Mesenteric fat pad (tissue), 1 donor: Measurements from ENCODE around the gene DPF3. TPM values are rescaled to one million over a fixed set of nuclear protein-coding genes. Genes with fewer than 3 reads are reported as not detected.

Experiments used
- DNase-seq: peaks from one replicate; pipeline ENCODE4 v3.0.0-alpha.2; 2020; ENCODE audit warnings: low spot score
- total RNA-seq: library from RNA; stranded (reverse); fragmentation: NEBNext Ultra II Directional; extraction: Animal tissue kit (Norgen Biotek cat#: 25700); gene quantifications from one replicate; pipeline ENCODE4 v1.2.1, GENCODE V29; 2021
- donor health status: DM: yes; HTN: yes; CAD: no.

Gene DPF3
- total RNA-seq, 1 donor from 2014 or later = 0.64 TPM

DNA sequence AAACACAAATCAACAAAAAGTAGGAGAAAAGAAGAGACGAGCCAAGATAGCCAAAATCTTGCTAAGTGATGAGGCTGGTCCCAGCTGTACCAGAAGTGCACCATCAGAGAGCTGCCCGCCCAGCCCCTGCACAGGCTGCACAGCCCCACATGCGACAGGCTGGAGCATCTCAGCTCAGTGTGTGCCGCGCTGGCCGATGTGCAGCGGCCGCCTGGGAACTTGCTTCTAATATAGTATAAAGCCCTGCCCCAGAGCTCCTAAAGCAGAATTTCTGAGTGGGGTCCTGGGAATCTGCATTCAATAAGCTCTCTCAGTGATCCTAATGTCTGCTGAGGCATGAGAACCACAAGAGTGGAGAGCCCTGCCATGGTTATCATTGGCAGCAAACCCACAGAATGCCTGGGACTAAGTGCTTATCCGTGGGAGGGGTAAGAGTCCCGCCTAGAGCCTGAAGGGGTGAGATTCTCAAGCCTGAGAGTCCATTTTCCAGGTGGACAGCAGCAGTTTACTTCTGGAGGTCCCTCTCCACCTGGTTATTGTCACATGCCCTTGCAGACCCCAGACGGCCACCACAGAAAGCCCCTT lies 171.6 kb downstream of the DPF3 start:
- DNase-seq = no peak

DNA sequence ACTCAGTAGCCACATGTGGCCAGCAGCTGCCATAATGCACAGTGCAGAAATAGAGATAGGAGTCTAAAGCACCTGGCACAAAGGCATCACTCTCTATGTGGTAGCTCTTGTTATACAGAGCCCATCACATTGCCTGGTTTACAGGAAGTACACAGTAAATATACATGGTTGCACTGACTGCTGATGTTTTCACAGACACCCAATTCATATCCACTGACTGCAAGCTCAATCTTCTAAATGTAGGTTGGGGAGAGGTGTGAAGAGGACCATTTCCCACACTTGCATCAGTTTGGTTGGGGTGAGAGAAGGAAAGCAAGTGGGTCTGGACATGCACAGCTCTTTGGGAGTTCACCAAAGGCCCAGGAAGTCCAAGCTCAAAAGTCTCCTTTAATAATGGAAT lies 172.8 kb downstream of the DPF3 start:
- DNase-seq = no peak

- no peak for DNase-seq
Observed at GRCh38 chr14:72717220-72717619, 176.7 kb downstream of the DPF3 start.

DNA sequence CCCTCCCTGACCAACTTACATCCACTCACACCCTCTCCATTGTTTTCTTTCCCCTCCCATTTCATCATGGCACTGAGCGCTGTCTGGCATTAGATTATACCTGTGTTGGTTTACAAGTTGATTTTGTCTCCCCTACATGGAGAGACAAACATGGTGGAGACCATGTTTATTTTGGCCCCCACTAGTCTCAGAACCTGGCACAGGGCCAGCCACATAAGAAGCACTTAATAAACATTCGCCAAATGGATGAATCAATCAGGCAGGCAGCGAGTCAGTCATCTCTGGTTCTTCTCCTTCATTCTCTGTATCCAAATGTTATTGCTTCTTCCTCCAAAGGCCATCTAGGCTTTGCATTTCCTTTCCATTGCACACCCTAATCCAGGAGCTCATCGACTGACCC lies 177.4 kb downstream of the DPF3 start:
- DNase-seq = no peak

- DNase-seq = no peak
Observed at GRCh38 chr14:72715850-72716228, 178.1 kb downstream of the DPF3 start.

DNA sequence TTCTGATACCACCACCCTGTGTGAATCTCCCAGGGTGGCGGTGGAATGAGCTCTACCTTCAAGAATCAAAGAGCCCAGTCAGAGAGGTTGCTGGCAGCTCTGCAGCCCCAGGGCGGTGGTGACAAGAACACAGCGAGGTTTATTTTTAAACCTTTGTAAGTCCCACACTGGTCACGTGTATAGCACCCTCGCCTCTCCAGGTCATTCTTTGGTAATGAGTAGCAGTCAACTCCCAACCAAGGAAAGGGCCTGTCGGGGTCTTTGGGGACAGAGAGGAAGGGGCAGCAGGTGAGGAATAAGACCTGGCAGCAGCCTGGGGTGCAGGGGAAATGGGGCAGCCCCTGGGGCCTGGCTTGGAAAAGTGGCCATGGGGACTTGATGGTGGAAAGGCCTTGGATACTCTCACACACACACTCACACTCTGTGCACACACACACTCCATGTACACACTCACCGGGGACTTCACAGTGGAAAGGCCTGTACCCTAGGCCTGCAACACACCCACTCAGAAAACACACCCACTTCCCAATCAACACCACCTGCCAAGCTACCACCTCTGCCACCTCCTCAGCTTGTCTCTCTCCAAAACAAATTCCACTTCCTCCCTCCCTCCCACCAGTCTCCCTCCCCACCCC lies 178.6 kb downstream of the DPF3 start:
- DNase-seq = no peak

- DNase-seq = no peak
Observed at GRCh38 chr14:72714871-72715214, 179.1 kb downstream of the DPF3 start.

DNA sequence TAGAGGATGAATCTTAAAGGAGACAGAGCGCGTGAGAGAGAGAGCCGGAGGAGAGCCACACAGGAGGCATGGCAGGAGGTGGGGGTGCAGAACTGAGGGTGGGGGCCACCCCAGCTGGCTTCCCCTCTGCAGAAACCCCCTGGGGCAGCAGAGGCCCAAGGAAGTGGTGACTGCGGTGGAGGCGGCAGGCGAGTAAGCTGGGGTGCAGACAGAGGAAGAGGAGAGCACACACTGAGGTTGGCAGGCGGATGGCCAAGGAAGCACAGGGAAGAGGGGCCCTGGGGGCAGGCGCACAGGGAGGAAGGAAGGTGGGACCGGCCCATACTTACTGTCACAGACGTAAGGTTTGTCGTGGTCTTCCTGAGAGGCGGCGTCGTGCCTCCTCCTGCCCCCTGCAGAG lies 179.8 kb downstream of the DPF3 start:
- DNase-seq = no peak

DNA sequence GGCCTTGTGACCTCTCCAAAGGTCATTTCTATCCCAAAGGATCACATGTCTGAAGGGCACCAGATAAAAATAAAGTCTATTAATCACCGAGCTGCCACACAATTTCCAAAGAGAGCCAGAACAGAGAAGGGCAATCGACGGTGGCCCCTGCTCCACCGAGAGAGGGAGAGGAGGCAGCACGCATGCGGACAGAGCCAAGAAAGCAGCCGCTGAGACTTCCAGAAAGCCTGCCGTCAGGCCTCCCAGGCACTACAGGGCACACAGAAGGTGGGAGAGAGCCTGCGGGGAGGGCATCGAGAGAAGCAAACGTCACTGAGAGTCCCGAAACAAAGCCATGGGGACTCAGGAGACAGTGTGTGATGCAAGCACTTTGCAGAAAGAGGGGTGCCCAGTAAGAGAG lies 182.0 kb downstream of the DPF3 start:
- peak; percentile 82 for DNase-seq

DNA sequence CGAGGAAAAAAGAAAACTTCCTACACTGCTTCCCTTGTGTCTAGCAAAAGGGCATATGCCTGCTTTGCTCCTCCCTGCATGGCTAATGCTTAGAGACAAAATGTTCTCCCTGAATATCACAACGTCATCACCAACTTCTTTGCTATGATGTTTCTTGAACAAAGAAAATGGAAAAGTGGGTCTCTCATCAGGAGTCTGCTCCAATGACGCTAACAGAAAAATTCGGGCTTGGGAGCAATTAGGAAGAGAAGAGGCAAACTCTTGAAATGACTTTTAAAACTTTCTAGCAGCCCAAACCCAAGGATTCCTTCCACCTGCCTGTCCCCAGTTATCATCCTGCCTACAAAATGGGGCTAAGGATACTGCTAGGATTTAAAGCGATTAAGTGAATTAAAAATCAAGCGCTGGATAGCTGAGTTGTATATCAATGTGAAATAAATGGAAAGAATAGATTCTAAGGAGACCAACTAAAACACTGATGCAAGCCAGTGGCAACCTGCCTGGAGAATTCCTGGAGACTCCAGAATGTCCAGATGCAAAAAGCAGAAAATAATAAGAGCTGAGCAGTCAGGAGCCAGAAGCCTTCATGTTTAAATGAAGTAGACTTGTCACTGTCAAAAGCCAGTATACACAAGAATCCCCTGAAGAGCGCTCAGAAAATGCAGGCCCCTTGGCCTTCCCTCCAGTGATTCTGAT lies 183.8 kb downstream of the DPF3 start:
- DNase-seq = no peak

- DNase-seq = no peak
Observed at GRCh38 chr14:72708708-72709475, 185.0 kb downstream of the DPF3 start.

- no peak for DNase-seq
Observed at GRCh38 chr14:72708222-72708621, 185.7 kb downstream of the DPF3 start.

GRCh38 chr14:72706485-72706884 lies 187.4 kb downstream of the DPF3 start:
- no peak for DNase-seq

- DNase-seq = no peak
Observed at GRCh38 chr14:72704502-72704901, 189.4 kb downstream of the DPF3 start.

DNA sequence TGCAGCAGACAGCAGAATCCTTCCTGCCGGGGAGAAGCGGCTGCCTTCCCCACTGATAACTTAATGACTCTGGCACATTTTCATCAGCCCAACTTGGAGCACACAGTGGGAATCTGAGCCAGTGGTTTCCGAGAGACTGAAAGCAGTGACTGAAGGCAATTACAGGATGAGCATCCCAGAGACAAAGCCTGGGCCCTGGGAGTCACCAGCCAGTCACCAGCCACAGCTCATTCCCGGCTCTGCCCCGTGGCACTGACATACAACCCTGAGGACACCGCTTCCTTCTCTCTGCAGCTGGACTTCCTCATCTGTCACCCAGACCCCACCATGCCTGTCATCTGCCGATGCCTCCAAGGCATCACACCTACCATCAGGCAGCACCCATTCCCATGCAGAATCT lies 192.3 kb downstream of the DPF3 start:
- DNase-seq = no peak

- DNase-seq = no peak
Observed at GRCh38 chr14:72701237-72701565, 192.7 kb downstream of the DPF3 start.

- DNase-seq = peak; percentile 55
Observed at GRCh38 chr14:72700338-72701236, 193.3 kb downstream of the DPF3 start.

DNA sequence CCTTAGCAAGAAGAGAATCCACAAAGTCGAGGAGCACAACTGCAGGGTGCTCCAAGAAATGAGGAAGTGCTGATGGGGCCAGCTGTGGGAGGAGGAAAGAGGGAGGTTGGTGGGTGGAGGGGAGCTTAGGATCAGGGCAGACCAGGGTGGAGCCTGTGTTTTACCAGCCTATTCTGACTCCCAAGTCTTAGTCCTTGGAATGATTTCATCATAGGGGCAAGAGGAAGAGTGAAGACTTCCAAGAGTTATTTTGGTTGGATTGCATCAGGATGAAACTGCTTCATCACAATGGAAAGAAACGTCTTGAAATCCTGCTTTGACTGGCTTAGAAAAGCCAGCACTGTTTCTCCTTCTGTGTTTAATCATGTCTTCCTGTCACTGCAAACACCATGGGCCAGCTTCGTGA lies 194.0 kb downstream of the DPF3 start:
- DNase-seq = no peak

- no peak for DNase-seq
Observed at GRCh38 chr14:72699443-72699842, 194.5 kb downstream of the DPF3 start.

DNA sequence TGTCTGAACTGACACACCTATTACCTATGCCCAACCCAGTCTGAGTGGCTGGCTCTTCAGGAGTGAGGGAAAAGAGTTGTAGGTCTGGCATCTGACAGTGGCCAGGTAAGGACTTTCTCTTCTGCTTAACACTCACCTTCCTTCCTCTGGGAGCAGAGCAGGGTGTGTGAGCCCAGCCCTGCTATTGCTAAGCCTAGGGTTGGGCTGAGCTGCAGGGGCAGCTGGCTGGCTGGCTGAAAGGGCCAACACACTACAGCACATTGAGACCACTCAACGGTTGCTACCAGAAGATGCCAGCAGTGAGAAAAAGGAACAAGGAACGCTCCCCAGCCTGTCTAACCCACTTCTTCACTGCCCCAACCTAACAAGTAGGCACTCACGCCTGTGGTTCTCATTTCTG lies 201.2 kb downstream of the DPF3 start:
- DNase-seq = no peak

DNA sequence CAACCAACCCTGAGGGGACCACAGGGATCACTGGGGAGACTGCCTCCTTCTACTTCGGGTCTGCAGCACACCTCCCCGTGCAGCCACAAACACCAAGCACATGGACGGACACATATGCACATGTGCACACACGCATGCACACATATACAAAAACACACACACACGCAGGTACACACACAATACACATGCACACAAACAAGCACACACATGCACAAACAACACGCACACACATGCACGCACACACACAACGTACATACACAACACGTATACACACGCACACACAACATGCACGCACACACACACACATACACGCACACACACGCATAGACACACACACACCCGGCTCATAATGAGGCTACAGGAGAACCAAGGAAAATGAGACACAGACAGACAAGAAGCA lies 203.6 kb downstream of the DPF3 start:
- no peak for DNase-seq
